K562 (cell line): Measurements from ENCODE around the gene AHCYL2. TPM values are rescaled to one million over a fixed set of nuclear protein-coding genes. Genes with fewer than 3 reads are reported as not detected.

Source experiments
- ATAC-seq: fragments of 200-7000 bp; cut with Tn5 transposase; 3 replicates; pipeline ENCODE4 v1.9.1; 2020; ENCODE audit warnings: moderate library complexity
- BruUV-seq: library from RNA; stranded (reverse); fragments of 400-500 nt; replicated peaks from 2 replicates; lab custom pipeline; 2021; lab: Mats Ljungman, UMichigan
- CTCF ChIA-PET: fragments of 300-600 bp; formaldehyde crosslinking; extraction: SDS; loops from one replicate; lab custom pipeline; 2021; ENCODE audit warnings: low intra/inter-chr PET ratio; lab: Yijun Ruan, JAX
- POLR2A ChIA-PET: fragments of 300-600, 350-650 bp; sonication (Branson Sonifier 250); formaldehyde crosslinking; extraction: SDS; loops from one replicate; lab custom pipeline; 2021; ENCODE audit warnings: antibody characterized with exemption, inconsistent platforms; lab: Yijun Ruan, JAX
- DNase-seq, 4 experiments: peaks; one replicate each; pipeline versions ENCODE4 v3.0.0 to v3.0.0-alpha.2; 2011 to 2018; ENCODE audit warnings: low spot score in 3 of 4, mixed read lengths in 3 of 4; ENCODE audit errors: extremely low read depth in 1 of 4
- FAIRE-seq: peaks from 2 replicates; lab custom pipeline; 2011; peaks lifted over from hg19 to GRCh38; lab: Jason Lieb, UNC
- H2AFZ ChIP-seq: 2 replicates; pipeline ENCODE4 v1.6.0; 2011; ENCODE audit warnings: low read depth, low read length, control low read depth, inconsistent platforms
- H3K27ac ChIP-seq: fragments of 200-600 bp; 3 replicates; pipeline ENCODE4 v1.8.0; 2011; ENCODE audit warnings: low read depth, mild to moderate bottlenecking, control low read depth, inconsistent platforms, low read length, moderate library complexity, mixed read lengths; ENCODE audit errors: extremely low read depth
- H3K27me3 ChIP-seq, 2 experiments: fragments of 300-600 bp in 1 of 2; 2 replicates in 1 of 2; 3 replicates in 1 of 2; pipeline versions ENCODE4 v1.6.0 to v1.8.0; 2011; ENCODE audit warnings: inconsistent platforms in 2 of 2, low read length in 2 of 2, mild to moderate bottlenecking in 1 of 2, mixed read lengths in 1 of 2, moderate library complexity in 1 of 2; ENCODE audit not compliant: control insufficient read depth in 2 of 2, insufficient read depth in 2 of 2
- H3K36me3 ChIP-seq: fragments of 300-600 bp; 3 replicates; pipeline ENCODE4 v1.8.0; 2011; ENCODE audit warnings: mild to moderate bottlenecking, low read length, inconsistent platforms; ENCODE audit not compliant: control insufficient read depth, insufficient read depth
- H3K4me1 ChIP-seq, 2 experiments: fragments of 200-600 bp in 1 of 2; replicated peaks in 1 of 2; 2 replicates in 1 of 2; 3 replicates in 1 of 2; pipeline versions ENCODE4 v1.5.1 to v1.8.0; 2011; ENCODE audit warnings: inconsistent platforms in 2 of 2, low read length in 2 of 2, mild to moderate bottlenecking in 1 of 2, mixed read lengths in 1 of 2, moderate library complexity in 1 of 2; ENCODE audit not compliant: control insufficient read depth in 2 of 2, insufficient read depth in 2 of 2
- H3K4me2 ChIP-seq: 2 replicates; pipeline ENCODE4 v1.6.1; 2011; ENCODE audit warnings: low read length, control low read depth, inconsistent platforms, mixed read lengths; ENCODE audit not compliant: insufficient read depth
- H3K4me3 ChIP-seq: fragments of 200-600 bp; sonication (generic), shearing (Covaris generic); 2 replicates; pipeline ENCODE4 v1.5.1; 2016; ENCODE audit warnings: control low read depth, inconsistent platforms
- H3K79me2 ChIP-seq: fragments of 200-600 bp; 3 replicates; pipeline ENCODE4 v1.8.0; 2011; ENCODE audit warnings: low read length, inconsistent platforms; ENCODE audit not compliant: control insufficient read depth, insufficient read depth
- H3K9ac ChIP-seq, 2 experiments: 2 replicates each; pipeline versions ENCODE4 v1.6.0 to v1.6.1; 2011; ENCODE audit warnings: low read depth in 2 of 2, low read length in 2 of 2, control low read depth in 1 of 2, inconsistent platforms in 1 of 2, mild to moderate bottlenecking in 1 of 2, mixed read lengths in 1 of 2; ENCODE audit not compliant: insufficient read depth in 1 of 2
- H3K9me1 ChIP-seq: one replicate; pipeline ENCODE4 v1.6.0; 2011; ENCODE audit warnings: inconsistent platforms, mild to moderate bottlenecking, low read length, moderate library complexity; ENCODE audit not compliant: control insufficient read depth, insufficient read depth
- H3K9me3 ChIP-seq: replicated peaks from 2 replicates; pipeline ENCODE4 v1.5.1; 2011; ENCODE audit warnings: low read depth, low read length, inconsistent platforms; ENCODE audit not compliant: control insufficient read depth, insufficient read depth
- H4K20me1 ChIP-seq: replicated peaks from 2 replicates; pipeline ENCODE4 v1.6.1; 2011; ENCODE audit warnings: low read length, inconsistent platforms, mixed read lengths; ENCODE audit not compliant: control insufficient read depth, insufficient read depth
- HNRNPH1 ChIP-seq: fragments of 200-400 bp; formaldehyde crosslinking; optimal IDR thresholded peaks from 2 replicates; pipeline ENCODE3; 2017; ENCODE audit warnings: low read depth, mild to moderate bottlenecking, low read length, moderate library complexity
- HNRNPK ChIP-seq: fragments of 200-400 bp; formaldehyde crosslinking; IDR thresholded peaks from one replicate; pipeline ENCODE4 v1.6.1; 2018; ENCODE audit warnings: mild to moderate bottlenecking, low read depth, low read length; ENCODE audit not compliant: poor library complexity, severe bottlenecking
- HNRNPUL1 ChIP-seq: fragments of 200-400 bp; formaldehyde crosslinking; IDR thresholded peaks from 2 replicates; pipeline ENCODE4 v1.6.1; 2017; ENCODE audit warnings: low read length
- ILF3 ChIP-seq: fragments of 450-650 bp; IDR thresholded peaks from 2 replicates; pipeline ENCODE4 v1.6.1; 2018; ENCODE audit warnings: antibody characterized with exemption, mild to moderate bottlenecking, moderate library complexity, borderline replicate concordance
- OTX1 ChIP-seq: fragments of 450-650 bp; formaldehyde crosslinking; IDR thresholded peaks from 2 replicates; pipeline ENCODE4 v1.4.0; 2022; ENCODE audit warnings: mild to moderate bottlenecking
- POLR2AphosphoS5 ChIP-seq: IDR thresholded peaks from 2 replicates; pipeline ENCODE4 v1.6.1; 2011; ENCODE audit warnings: mild to moderate bottlenecking, low read depth, low read length, moderate library complexity; ENCODE audit not compliant: control insufficient read depth, insufficient read depth
- SP2 ChIP-seq: IDR thresholded peaks from 2 replicates; pipeline ENCODE4 v1.6.1; 2011; ENCODE audit warnings: mild to moderate bottlenecking, low read depth, low read length, moderate library complexity; ENCODE audit not compliant: poor library complexity, severe bottlenecking; ENCODE audit errors: extremely low read depth
- YY1 ChIP-seq, 3 experiments: IDR thresholded peaks; 2 replicates each; pipeline ENCODE4 v1.6.1; 2011; ENCODE audit warnings: low read length in 2 of 3, mild to moderate bottlenecking in 2 of 3, moderate library complexity in 2 of 3, borderline replicate concordance in 1 of 3, control low read depth in 1 of 3, low read depth in 1 of 3; ENCODE audit not compliant: insufficient read depth in 3 of 3, insufficient replicate concordance in 2 of 3, control insufficient read depth in 1 of 3, insufficient read length in 1 of 3; ENCODE audit errors: extremely low read depth in 1 of 3
- ZFX ChIP-seq: sonication (generic); formaldehyde crosslinking; IDR thresholded peaks from 2 replicates; pipeline ENCODE4 v1.8.0; 2022; ENCODE audit warnings: mild to moderate bottlenecking, missing genetic modification reagents, moderate library complexity
- ZNF165 ChIP-seq: fragments of 250-450 bp; sonication (Bioruptor Pico); IDR thresholded peaks from 2 replicates; pipeline ENCODE4 v1.4.0; 2020; ENCODE audit warnings: borderline replicate concordance
- ZNF274 ChIP-seq: IDR thresholded peaks from 2 replicates; pipeline ENCODE4 v1.6.1; 2011; ENCODE audit warnings: low read depth, mild to moderate bottlenecking, low read length, moderate library complexity, borderline replicate concordance
- ZNF780A ChIP-seq: fragments of 250-450 bp; sonication (Bioruptor Pico); IDR thresholded peaks from 2 replicates; pipeline ENCODE4 v1.5.0; 2021; ENCODE audit warnings: mild to moderate bottlenecking
- WGBS: fragments of 100-300 bp; shearing (Covaris generic); methylation state at CpG from one replicate; pipeline ENCODE4 v1.1.6; 2016; ENCODE audit warnings: low coverage, mixed read lengths; ENCODE audit not compliant: insufficient coverage; ENCODE audit errors: missing lambda C conversion rate; 5-methylcytosine and 5-hydroxymethylcytosine counted together
- in situ Hi-C: fragments of 300-500 bp; cut with MboI; formaldehyde crosslinking; loops from 4 replicates; pipeline ENCODE4 v1.15.0; 2018; ENCODE audit warnings: inconsistent platforms, mixed read lengths
- intact Hi-C: fragments of 100-400 bp; cut with micrococcal nuclease; formaldehyde crosslinking; loops from 2 replicates; pipeline ENCODE4 v1.14.2; 2022
- polyA plus RNA-seq, 8 experiments: library from polyadenylated mRNA; depleted of rRNA in 4 of 8; stranded (reverse) in 5 of 8; unstranded in 3 of 8; fragments of >200 nt; fragmentation: Nextera tagmentation in 2 of 8; fragmentation: Illumina TruSeq in 1 of 8; extraction: Ambion mirVana in 2 of 8; extraction: Trizol in 1 of 8; gene quantifications; 2 replicates each; pipeline versions ENCODE4 v1.2.1 to v1.2.3, GENCODE V29; 2011 to 2014; ENCODE audit warnings: inconsistent platforms in 1 of 8, missing spikeins in 1 of 8
- total RNA-seq, 7 experiments: library from RNA; depleted of rRNA in 6 of 7; stranded (reverse); fragments of >200 nt in 6 of 7; fragmentation: Illumina TruSeq in 2 of 7; extraction: Trizol in 2 of 7; gene quantifications; 2 replicates each; pipeline versions ENCODE4 v1.2.1 to v1.2.3, GENCODE V29; 2011 to 2021; ENCODE audit warnings: low replicate concordance in 1 of 7
- TF ChIP-seq, protein P1 (sequence below): fragments of 200-400 bp; formaldehyde crosslinking; IDR thresholded peaks from 2 replicates; pipeline ENCODE4 v1.6.1; 2017; ENCODE audit warnings: mild to moderate bottlenecking, low read depth, low read length, moderate library complexity
- TF ChIP-seq, protein P2 (sequence below), 3 experiments: fragments of 200-800 bp in 1 of 3; sonication (Bioruptor generic) in 1 of 3; sonication (generic) in 1 of 3; formaldehyde crosslinking in 1 of 3; IDR thresholded peaks; 2 replicates each; pipeline versions ENCODE4 v1.6.1 to v1.8.0; 2016 to 2022; ENCODE audit warnings: mild to moderate bottlenecking in 2 of 3, missing compliant biosample characterization in 2 of 3, missing genetic modification characterization in 2 of 3, missing genetic modification reagents in 1 of 3
- TF ChIP-seq, protein P3 (sequence below): conservative IDR thresholded peaks from 2 replicates; pipeline ENCODE4 v1.6.1; 2011; ENCODE audit warnings: low read depth, mild to moderate bottlenecking, low read length; ENCODE audit not compliant: control insufficient read depth

Gene AHCYL2
- total and polyA plus RNA-seq, 9 of the 15 experiments (the other 6 are each of a cell fraction or from before 2014, with no cell fraction given): 0.93 to 10.5 (median 5.2) TPM

DNA sequence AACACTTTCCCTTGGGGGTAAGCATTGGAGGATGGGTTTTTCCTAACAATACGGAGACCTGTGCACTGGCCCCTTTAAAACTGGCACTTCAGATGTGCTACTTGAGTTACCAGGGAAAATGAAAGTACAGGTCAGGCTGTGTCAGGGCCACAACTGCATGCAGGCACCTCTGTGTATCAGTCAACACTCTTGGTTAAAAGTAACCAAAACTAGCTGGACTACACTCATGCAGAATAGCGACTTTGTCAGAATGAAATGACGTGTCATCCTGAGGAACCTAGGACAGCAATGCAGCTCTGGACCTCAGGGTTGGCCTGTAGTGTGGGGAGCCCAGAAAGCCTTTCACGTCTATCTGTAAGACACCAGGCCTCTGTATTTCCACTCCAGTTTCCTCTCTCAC, 243.7 kb downstream of the AHCYL2 start:
- ChIA-PET POLR2A (interaction anchor here (1.2 to 1.9 kb wide), 4 partner anchors 19 to 100 kb away, joined by 3 to 5 read pairs (median 4); no protein-coding TSS in a partner anchor), CTCF (interaction anchor here (1.1 to 5.5 kb wide), 2 partner anchors 101 to 126 kb away, joined by 7 to 80 read pairs; no protein-coding TSS in a partner anchor)
- H2AFZ ChIP-seq: no peak overlapping the region
- H3K4me1 ChIP-seq: no peaks in the 10 kb centered on the region
- H3K9ac ChIP-seq: no peak overlapping the region
- WGBS: 84% methylated on average over 4 of the region's 4 CpGs
- no peaks in the 10 kb centered on the region for H3K9me3 ChIP-seq
- in situ Hi-C loops: no loop called here
- H3K36me3 ChIP-seq: peaks cover 97% of the 10 kb centered on the region
- no peaks in the 10 kb centered on the region for H3K79me2 ChIP-seq
- ATAC-seq (no peak), FAIRE-seq (no peak), DNase-seq (no peak)
- H3K9me1 ChIP-seq: no peaks in the 10 kb centered on the region
- no peak overlapping the region for H3K27ac ChIP-seq
- H3K4me2 ChIP-seq: no peak overlapping the region
- no peak overlapping the region for H3K4me3 ChIP-seq
- TF ChIP-seq YY1 (IDR thresholded peaks at IDR 0.05; ENCODE audit: borderline replicate concordance in 1 of 3, control insufficient read depth in 1 of 3, extremely low read depth in 1 of 3, insufficient read depth in 3 of 3, insufficient read length in 1 of 3, insufficient replicate concordance in 2 of 3, low read depth in 1 of 3, low read length in 2 of 3) (no peak), ZNF274 (no peak), ZNF165 (CRISPR knock-in tag) (no peak), OTX1 (CRISPR knock-in tag) (no peak), POLR2AphosphoS5 (peak; percentile 9; the same call in 1 of the 2 replicates), ILF3 (no peak), HNRNPH1 (no peak), ZNF780A (CRISPR knock-in tag) (no peak), HNRNPUL1 (no peak), ZFX (CRISPR knock-in tag) (no peak), SP2 (no peak), HNRNPK (no peak)
- TF ChIP-seq, protein P1, sequence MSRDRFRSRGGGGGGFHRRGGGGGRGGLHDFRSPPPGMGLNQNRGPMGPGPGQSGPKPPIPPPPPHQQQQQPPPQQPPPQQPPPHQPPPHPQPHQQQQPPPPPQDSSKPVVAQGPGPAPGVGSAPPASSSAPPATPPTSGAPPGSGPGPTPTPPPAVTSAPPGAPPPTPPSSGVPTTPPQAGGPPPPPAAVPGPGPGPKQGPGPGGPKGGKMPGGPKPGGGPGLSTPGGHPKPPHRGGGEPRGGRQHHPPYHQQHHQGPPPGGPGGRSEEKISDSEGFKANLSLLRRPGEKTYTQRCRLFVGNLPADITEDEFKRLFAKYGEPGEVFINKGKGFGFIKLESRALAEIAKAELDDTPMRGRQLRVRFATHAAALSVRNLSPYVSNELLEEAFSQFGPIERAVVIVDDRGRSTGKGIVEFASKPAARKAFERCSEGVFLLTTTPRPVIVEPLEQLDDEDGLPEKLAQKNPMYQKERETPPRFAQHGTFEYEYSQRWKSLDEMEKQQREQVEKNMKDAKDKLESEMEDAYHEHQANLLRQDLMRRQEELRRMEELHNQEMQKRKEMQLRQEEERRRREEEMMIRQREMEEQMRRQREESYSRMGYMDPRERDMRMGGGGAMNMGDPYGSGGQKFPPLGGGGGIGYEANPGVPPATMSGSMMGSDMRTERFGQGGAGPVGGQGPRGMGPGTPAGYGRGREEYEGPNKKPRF: no peak
- TF ChIP-seq, protein P2, sequence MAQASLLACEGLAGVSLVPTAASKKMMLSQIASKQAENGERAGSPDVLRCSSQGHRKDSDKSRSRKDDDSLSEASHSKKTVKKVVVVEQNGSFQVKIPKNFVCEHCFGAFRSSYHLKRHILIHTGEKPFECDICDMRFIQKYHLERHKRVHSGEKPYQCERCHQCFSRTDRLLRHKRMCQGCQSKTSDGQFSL (CRISPR knock-in tag; IDR thresholded peaks at IDR 0.05): no peak
- TF ChIP-seq, protein P2 (tag; IDR thresholded peaks at IDR 0.05): 0 out of 4 replicates have a peak, but pooled peaks of 1 of the 2 experiments have one; percentile 5
- TF ChIP-seq, protein P3, sequence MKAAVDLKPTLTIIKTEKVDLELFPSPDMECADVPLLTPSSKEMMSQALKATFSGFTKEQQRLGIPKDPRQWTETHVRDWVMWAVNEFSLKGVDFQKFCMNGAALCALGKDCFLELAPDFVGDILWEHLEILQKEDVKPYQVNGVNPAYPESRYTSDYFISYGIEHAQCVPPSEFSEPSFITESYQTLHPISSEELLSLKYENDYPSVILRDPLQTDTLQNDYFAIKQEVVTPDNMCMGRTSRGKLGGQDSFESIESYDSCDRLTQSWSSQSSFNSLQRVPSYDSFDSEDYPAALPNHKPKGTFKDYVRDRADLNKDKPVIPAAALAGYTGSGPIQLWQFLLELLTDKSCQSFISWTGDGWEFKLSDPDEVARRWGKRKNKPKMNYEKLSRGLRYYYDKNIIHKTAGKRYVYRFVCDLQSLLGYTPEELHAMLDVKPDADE: no peak
- BruUV-seq: no TSS peak
- intact Hi-C loops: no loop called here
- H3K27me3 ChIP-seq: no peaks in the 10 kb centered on the region
- H4K20me1 ChIP-seq: no peaks in the 10 kb centered on the region
